Measurements from ENCODE around the gene GGT5.
"Not testable (repeated sequence)": the region's sequence is repeated elsewhere in the genome, so short reads cannot be mapped to it uniquely, and the experiment has no call there.

- TF ChIP-seq CTCF (IDR thresholded peaks at IDR 0.05 in 8 of 11, conservative IDR thresholded peaks at IDR 0.05 in 3 of 11); POLR2A (IDR thresholded peaks at IDR 0.05): not testable (repeated sequence)
- TF ChIP-seq POLR2AphosphoS5 (IDR thresholded peaks at IDR 0.05), result peak; percentile 57 to 70 (median 64)
Observed at GRCh38 chr22:24245584-24246561, 991 bp upstream of the GGT5 start.

All from spleen (tissue), 7 donors.